ENCODE measurements around the gene KRT78.

- TF ChIP-seq POLR2A (IDR thresholded peaks at IDR 0.05) (no peak), CTCF (IDR thresholded peaks at IDR 0.05) (no peak), POLR2AphosphoS5 (IDR thresholded peaks at IDR 0.05) (no peak)
Observed at GRCh38 chr12:52891044-52891443, 42.2 kb upstream of the KRT78 start.

All from stomach (tissue), 4 donors.